Neural cell (in vitro differentiated cells): ENCODE data around the gene RGP1. TPM values are rescaled to one million over a fixed set of nuclear protein-coding genes. Genes with fewer than 3 reads are reported as not detected.

Source experiments
- H2AFZ ChIP-seq: fragments of 200-600, 300-800 bp; sonication (generic), shearing (Covaris generic); 2 replicates; pipeline ENCODE4 v1.6.0; 2014; ENCODE audit warnings: low read depth, mild to moderate bottlenecking, antibody characterized with exemption, low read length, moderate library complexity
- H3F3A ChIP-seq: fragments of 200-600 bp; shearing (Covaris generic); 2 replicates; pipeline ENCODE4 v1.6.1; 2016; ENCODE audit warnings: mild to moderate bottlenecking, moderate library complexity, mixed read lengths, antibody characterized with exemption, low read length; ENCODE audit not compliant: insufficient read depth, poor library complexity, severe bottlenecking
- H3K27ac ChIP-seq: fragments of 200-600, 300-800 bp; sonication (generic), shearing (Covaris generic); 2 replicates; pipeline ENCODE4 v1.5.1; 2014; ENCODE audit warnings: mild to moderate bottlenecking, low read length, moderate library complexity
- H3K27me3 ChIP-seq: fragments of 300-800, 200-600 bp; sonication (generic), shearing (Covaris generic); 2 replicates; pipeline ENCODE4 v1.6.0; 2014; ENCODE audit warnings: mild to moderate bottlenecking, low read depth, low read length, moderate library complexity; ENCODE audit not compliant: insufficient read depth
- H3K36me3 ChIP-seq: fragments of 300-800, 200-600 bp; sonication (generic), shearing (Covaris generic); 2 replicates; pipeline ENCODE4 v1.5.1; 2014; ENCODE audit warnings: mild to moderate bottlenecking, antibody characterized with exemption, low read length, moderate library complexity; ENCODE audit not compliant: insufficient read depth
- H3K4me2 ChIP-seq: fragments of 300-800, 200-600 bp; sonication (generic), shearing (Covaris generic); 2 replicates; pipeline ENCODE4 v1.6.0; 2014; ENCODE audit warnings: mild to moderate bottlenecking, low read length
- H3K4me3 ChIP-seq: fragments of 300-800, 200-600 bp; sonication (generic), shearing (Covaris generic); 2 replicates; pipeline ENCODE4 v1.5.1; 2014; ENCODE audit warnings: mild to moderate bottlenecking, low read length, moderate library complexity
- H3K79me2 ChIP-seq: fragments of 200-600 bp; shearing (Covaris generic); replicated peaks from 2 replicates; pipeline ENCODE4 v1.6.0; 2014; ENCODE audit warnings: mild to moderate bottlenecking, low read length, moderate library complexity; ENCODE audit not compliant: insufficient read depth
- H3K9ac ChIP-seq: fragments of 300-800, 200-600 bp; sonication (generic), shearing (Covaris generic); 2 replicates; pipeline ENCODE4 v1.6.1; 2016; ENCODE audit warnings: mild to moderate bottlenecking, low read length, mixed read lengths
- H3K9me2 ChIP-seq: fragments of 200-600 bp; shearing (Covaris generic); 2 replicates; pipeline ENCODE4 v1.6.1; 2016; ENCODE audit warnings: mild to moderate bottlenecking, low read length, mixed read lengths; ENCODE audit not compliant: insufficient read depth
- H3K9me3 ChIP-seq: fragments of 200-600, 300-800 bp; sonication (generic), shearing (Covaris generic); 2 replicates; pipeline ENCODE4 v1.6.1; 2016; ENCODE audit warnings: mild to moderate bottlenecking, mixed run types, low read length, moderate library complexity, mixed read lengths
- H4K20me1 ChIP-seq: fragments of 200-600 bp; shearing (Covaris generic); 2 replicates; pipeline ENCODE4 v1.6.1; 2016; ENCODE audit warnings: mild to moderate bottlenecking, mixed run types; ENCODE audit not compliant: insufficient read depth
- CTCF ChIP-seq: fragments of 450-650 bp; IDR thresholded peaks from 2 replicates; pipeline ENCODE4 v1.5.1; 2014; ENCODE audit warnings: antibody characterized with exemption, mild to moderate bottlenecking, moderate library complexity; ENCODE audit not compliant: poor library complexity, severe bottlenecking
- EP300 ChIP-seq: fragments of 450-650 bp; conservative IDR thresholded peaks from 2 replicates; pipeline ENCODE4 v1.6.1; 2014; ENCODE audit warnings: antibody characterized with exemption, mild to moderate bottlenecking, moderate library complexity; ENCODE audit not compliant: poor library complexity, severe bottlenecking
- EZH2 ChIP-seq: fragments of 200-600, 300-800 bp; shearing (Covaris generic), sonication (generic); IDR thresholded peaks from 2 replicates; pipeline ENCODE4 v1.6.1; 2014; ENCODE audit warnings: antibody characterized with exemption, low read length, borderline replicate concordance, mild to moderate bottlenecking; ENCODE audit not compliant: insufficient read depth, poor library complexity, severe bottlenecking
- MXI1 ChIP-seq: fragments of 450-650 bp; conservative IDR thresholded peaks from 2 replicates; pipeline ENCODE4 v1.6.1; 2014; ENCODE audit warnings: antibody characterized with exemption, mild to moderate bottlenecking; ENCODE audit not compliant: poor library complexity, severe bottlenecking
- POLR2AphosphoS5 ChIP-seq: IDR thresholded peaks from 2 replicates; pipeline ENCODE4 v1.6.1; 2012
- RAD21 ChIP-seq: fragments of 450-650 bp; conservative IDR thresholded peaks from 2 replicates; pipeline ENCODE4 v1.6.1; 2014; ENCODE audit warnings: antibody characterized with exemption, mild to moderate bottlenecking, moderate library complexity
- REST ChIP-seq: IDR thresholded peaks from 2 replicates; pipeline ENCODE4 v1.6.1; 2012; ENCODE audit warnings: borderline replicate concordance
- SMC3 ChIP-seq: fragments of 450-650 bp; conservative IDR thresholded peaks from 2 replicates; pipeline ENCODE4 v1.6.1; 2014; ENCODE audit warnings: antibody characterized with exemption, mild to moderate bottlenecking, moderate library complexity; ENCODE audit not compliant: poor library complexity
- TAF1 ChIP-seq: IDR thresholded peaks from 2 replicates; pipeline ENCODE4 v1.6.1; 2012; ENCODE audit warnings: low read depth
- polyA plus RNA-seq: library from polyadenylated mRNA; depleted of rRNA; stranded (reverse); fragments of >200 nt; gene quantifications from 2 replicates; pipeline ENCODE4 v1.2.3, GENCODE V29; 2014

The RGP1 gene
- polyA plus RNA-seq, 1 donor from 2014 or later: 8.1 TPM

- no peaks in the 10 kb centered on the region for H3K9me3 ChIP-seq
- H2AFZ ChIP-seq: no peak overlapping the region
- no peak overlapping the region for H3K27ac ChIP-seq
- H3K9ac ChIP-seq: no peak overlapping the region
- no peak overlapping the region for H3K4me3 ChIP-seq
- no peak overlapping the region for H3K4me2 ChIP-seq
- H3K27me3 ChIP-seq: no peaks in the 10 kb centered on the region
- no peaks in the 10 kb centered on the region for H3K9me2 ChIP-seq
- no peaks in the 10 kb centered on the region for H3K36me3 ChIP-seq
- no peaks in the 10 kb centered on the region for H3F3A ChIP-seq
- H4K20me1 ChIP-seq: no peaks in the 10 kb centered on the region
- TF ChIP-seq CTCF (no peak), POLR2AphosphoS5 (no peak), TAF1 (no peak), MXI1 (no peak), EP300 (no peak), EZH2 (no peak), SMC3 (no peak), REST (no peak), RAD21 (no peak)
- peaks cover 3% of the 10 kb centered on the region for H3K79me2 ChIP-seq
Measured at GRCh38 chr9:35771075-35771433, 22.0 kb downstream of the RGP1 start.

DNA sequence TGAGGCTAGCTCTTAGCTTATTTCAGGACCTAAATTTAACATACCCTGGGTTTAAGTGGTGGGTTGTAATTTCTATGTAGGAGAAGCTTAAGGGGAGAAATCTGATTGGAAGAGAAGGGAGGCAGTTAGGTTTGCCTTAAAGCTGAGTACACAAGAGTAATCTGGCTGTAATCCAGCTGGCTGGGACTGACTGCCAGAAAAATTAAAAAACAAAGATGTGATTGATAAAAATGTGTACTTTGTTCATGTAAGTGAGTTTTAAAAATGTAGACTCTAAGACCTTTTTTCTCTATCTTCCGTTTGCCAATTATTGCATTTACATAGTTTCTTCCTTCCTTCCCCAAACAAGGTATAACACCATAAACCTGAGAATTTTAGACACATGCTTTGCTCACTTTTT, 22.4 kb downstream of the RGP1 start:
- no peaks in the 10 kb centered on the region for H3K9me3 ChIP-seq
- no peaks in the 10 kb centered on the region for H3K9me2 ChIP-seq
- no peaks in the 10 kb centered on the region for H3K36me3 ChIP-seq
- no peaks in the 10 kb centered on the region for H3F3A ChIP-seq
- TF ChIP-seq EZH2 (no peak), MXI1 (no peak), RAD21 (no peak), EP300 (no peak), CTCF (no peak), REST (no peak), TAF1 (no peak), SMC3 (no peak), POLR2AphosphoS5 (no peak)
- no peak overlapping the region for H2AFZ ChIP-seq
- no peak overlapping the region for H3K4me3 ChIP-seq
- no peak overlapping the region for H3K27ac ChIP-seq
- no peaks in the 10 kb centered on the region for H4K20me1 ChIP-seq
- H3K9ac ChIP-seq: no peak overlapping the region
- no peak overlapping the region for H3K4me2 ChIP-seq
- peaks cover 3% of the 10 kb centered on the region for H3K79me2 ChIP-seq
- no peaks in the 10 kb centered on the region for H3K27me3 ChIP-seq
